ENCODE data around the gene DRD2.

GRCh38 chr11:113363996-113364641, 111.1 kb downstream of the DRD2 start:
- no peak for TF ChIP-seq CTCF (IDR thresholded peaks at IDR 0.05)
- no peak for TF ChIP-seq EP300 (IDR thresholded peaks at IDR 0.05)
- TF ChIP-seq POLR2A (IDR thresholded peaks at IDR 0.05): no peak
